Glutamatergic neuron (in vitro differentiated cells): ENCODE results near the gene VEGFA. TPM values are rescaled to one million over a fixed set of nuclear protein-coding genes. Genes with fewer than 3 reads are reported as not detected.

Experiments
- DNase-seq: peaks from one replicate; pipeline ENCODE4 v3.0.0; 2022
- H3K27ac Mint-ChIP-seq: one replicate; pipeline ENCODE4 v1.8.0; 2020; ENCODE audit warnings: mild to moderate bottlenecking, mixed read lengths, inconsistent platforms; ENCODE audit not compliant: unreplicated experiment
- H3K27me3 Mint-ChIP-seq: one replicate; pipeline ENCODE4 v1.8.0; 2020; ENCODE audit warnings: mild to moderate bottlenecking, moderate library complexity, mixed read lengths, inconsistent platforms; ENCODE audit not compliant: unreplicated experiment
- H3K36me3 Mint-ChIP-seq: one replicate; pipeline ENCODE4 v1.8.0; 2020; ENCODE audit warnings: mild to moderate bottlenecking, mixed read lengths, inconsistent platforms; ENCODE audit not compliant: unreplicated experiment
- H3K4me1 Mint-ChIP-seq: one replicate; pipeline ENCODE4 v1.8.0; 2020; ENCODE audit warnings: mild to moderate bottlenecking, low read depth, mixed read lengths, inconsistent platforms; ENCODE audit not compliant: unreplicated experiment
- H3K4me3 Mint-ChIP-seq: one replicate; pipeline ENCODE4 v1.8.0; 2020; ENCODE audit warnings: mild to moderate bottlenecking, mixed read lengths, inconsistent platforms; ENCODE audit not compliant: unreplicated experiment
- H3K9me3 Mint-ChIP-seq: one replicate; pipeline ENCODE4 v1.8.0; 2020; ENCODE audit warnings: mild to moderate bottlenecking, moderate library complexity, mixed read lengths, inconsistent platforms; ENCODE audit not compliant: unreplicated experiment
- CTCF ChIP-seq: fragments of 200-600 bp; sonication (generic); IDR thresholded peaks from one replicate; pipeline ENCODE4 v1.5.0; 2021; ENCODE audit not compliant: partially characterized antibody, unreplicated experiment
- total RNA-seq: library from RNA; stranded (reverse); fragmentation: NEBNext Ultra II Directional; extraction: Animal tissue kit (Norgen Biotek cat#: 25700); gene quantifications from one replicate; pipeline ENCODE4 v1.2.1, GENCODE V29; 2021; ENCODE audit not compliant: unreplicated experiment

Gene VEGFA
- total RNA-seq, 1 donor from 2014 or later = 21.6 TPM

- Mint-ChIP-seq H3K36me3 (no peaks in the 10 kb centered on the region), H3K4me1 (peaks cover 22% of the 10 kb centered on the region), H3K4me3 (no peak overlapping the region), H3K9me3 (peaks cover 2% of the 10 kb centered on the region), H3K27ac (no peak overlapping the region), H3K27me3 (peaks cover 4% of the 10 kb centered on the region)
- no peak for TF ChIP-seq CTCF
- DNase-seq = no peak
Measured at GRCh38 chr6:43835872-43836419, 65.9 kb downstream of the VEGFA start.

Other genes starting within 250 kb of the VEGFA start
- gene XPO5, start 194.2 kb upstream of the VEGFA start, total RNA-seq = 52.7 TPM
- gene POLH, start 194.0 kb upstream of the VEGFA start, total RNA-seq = 20.2 TPM
- 114 TPM for gene GTPBP2, start 140.9 kb upstream of the VEGFA start, total RNA-seq
- gene MAD2L1BP, start 134.4 kb upstream of the VEGFA start, total RNA-seq = 38.8 TPM
- 0.22 TPM for gene RSPH9, start 125.2 kb upstream of the VEGFA start, total RNA-seq
- 27.7 TPM for gene MRPS18A, start 82.4 kb upstream of the VEGFA start, total RNA-seq